CD4-positive, alpha-beta memory T cell (primary cell): Measurements from ENCODE around the gene LCN2. TPM values are rescaled to one million over a fixed set of nuclear protein-coding genes. Genes with fewer than 3 reads are reported as not detected.

ENCODE experiments used
- CTCF ChIA-PET: fragments of 350-600 bp; sonication (Branson Sonifier 250); formaldehyde crosslinking; loops from one replicate; lab custom pipeline; 2021; ENCODE audit warnings: inconsistent platforms; ENCODE audit not compliant: partially characterized antibody; lab: Charles Lee
- POLR2A ChIA-PET: fragments of 350-600 bp; sonication (Branson Sonifier 250); formaldehyde crosslinking; loops from one replicate; lab custom pipeline; 2021; ENCODE audit not compliant: partially characterized antibody; lab: Charles Lee
- DNase-seq, 5 donors: peaks; one replicate each; pipeline versions ENCODE4 v3.0.0 to v3.0.0-alpha.2; 2020 to 2022; ENCODE audit warnings: mixed read lengths in 1 of 5
- H3K27ac ChIP-seq: one replicate; pipeline ENCODE4 v1.7.0; 2013; ENCODE audit warnings: low read depth, low read length
- H3K27me3 ChIP-seq: 2 replicates; pipeline ENCODE4 v1.7.0; 2013; ENCODE audit warnings: mild to moderate bottlenecking, low read length, moderate library complexity; ENCODE audit not compliant: insufficient read depth
- H3K36me3 ChIP-seq: 2 replicates; pipeline ENCODE4 v1.7.0; 2013; ENCODE audit warnings: mild to moderate bottlenecking, low read length, moderate library complexity; ENCODE audit not compliant: insufficient read depth
- H3K4me1 ChIP-seq: 2 replicates; pipeline ENCODE4 v1.7.0; 2013; ENCODE audit warnings: mild to moderate bottlenecking, low read length, moderate library complexity; ENCODE audit not compliant: insufficient read depth
- H3K4me3 ChIP-seq, 2 donors: one replicate each; pipeline ENCODE4 v1.7.0; 2013; ENCODE audit warnings: low read length in 2 of 2, mild to moderate bottlenecking in 1 of 2
- H3K9me3 ChIP-seq, 2 donors: one replicate each; pipeline ENCODE4 v1.7.0; 2013; ENCODE audit warnings: low read length in 2 of 2, control low read depth in 1 of 2; ENCODE audit not compliant: control insufficient read depth in 1 of 2
- H3K27ac Mint-ChIP-seq, 7 donors: one replicate each; pipeline ENCODE4 v1.8.0; 2020 to 2021; ENCODE audit warnings: mixed read lengths in 7 of 7, mild to moderate bottlenecking in 6 of 7, inconsistent platforms in 3 of 7, moderate library complexity in 3 of 7
- H3K27me3 Mint-ChIP-seq, 2 donors: one replicate each; pipeline ENCODE4 v1.8.0; 2020 to 2021; ENCODE audit warnings: mixed read lengths in 2 of 2
- H3K36me3 Mint-ChIP-seq, 2 donors: one replicate each; pipeline ENCODE4 v1.8.0; 2020 to 2021; ENCODE audit warnings: mixed read lengths in 2 of 2, inconsistent platforms in 1 of 2, mild to moderate bottlenecking in 1 of 2
- H3K4me1 Mint-ChIP-seq, 4 donors: one replicate each; pipeline ENCODE4 v1.8.0; 2020 to 2021; ENCODE audit warnings: mixed read lengths in 4 of 4, mild to moderate bottlenecking in 1 of 4
- H3K4me3 Mint-ChIP-seq, 8 donors: one replicate each; pipeline ENCODE4 v1.8.0; 2020 to 2021; ENCODE audit warnings: mixed read lengths in 8 of 8, mild to moderate bottlenecking in 7 of 8, moderate library complexity in 6 of 8, inconsistent platforms in 3 of 8
- H3K9me3 Mint-ChIP-seq, 8 donors: one replicate each; pipeline ENCODE4 v1.8.0; 2020 to 2021; ENCODE audit warnings: mixed read lengths in 8 of 8, mild to moderate bottlenecking in 5 of 8, inconsistent platforms in 3 of 8, moderate library complexity in 1 of 8
- intact Hi-C: fragments of 100-400 bp; cut with micrococcal nuclease; formaldehyde crosslinking; loops from one replicate; pipeline ENCODE4 v1.15.1; 2023
- polyA plus RNA-seq, 2 donors: library from polyadenylated mRNA; unstranded; fragments of 300-500 nt; fragmentation: Illumina TruSeq; gene quantifications; one replicate each; pipeline ENCODE4 v1.2.3, GENCODE V29; 2021
- total RNA-seq, 2 experiments: library from RNA; stranded (reverse); gene quantifications; one replicate each; pipeline ENCODE4 v1.2.3, GENCODE V29; 2021

The LCN2 gene
- total and polyA plus RNA-seq, 4 experiments from 2014 or later = not detected

DNA sequence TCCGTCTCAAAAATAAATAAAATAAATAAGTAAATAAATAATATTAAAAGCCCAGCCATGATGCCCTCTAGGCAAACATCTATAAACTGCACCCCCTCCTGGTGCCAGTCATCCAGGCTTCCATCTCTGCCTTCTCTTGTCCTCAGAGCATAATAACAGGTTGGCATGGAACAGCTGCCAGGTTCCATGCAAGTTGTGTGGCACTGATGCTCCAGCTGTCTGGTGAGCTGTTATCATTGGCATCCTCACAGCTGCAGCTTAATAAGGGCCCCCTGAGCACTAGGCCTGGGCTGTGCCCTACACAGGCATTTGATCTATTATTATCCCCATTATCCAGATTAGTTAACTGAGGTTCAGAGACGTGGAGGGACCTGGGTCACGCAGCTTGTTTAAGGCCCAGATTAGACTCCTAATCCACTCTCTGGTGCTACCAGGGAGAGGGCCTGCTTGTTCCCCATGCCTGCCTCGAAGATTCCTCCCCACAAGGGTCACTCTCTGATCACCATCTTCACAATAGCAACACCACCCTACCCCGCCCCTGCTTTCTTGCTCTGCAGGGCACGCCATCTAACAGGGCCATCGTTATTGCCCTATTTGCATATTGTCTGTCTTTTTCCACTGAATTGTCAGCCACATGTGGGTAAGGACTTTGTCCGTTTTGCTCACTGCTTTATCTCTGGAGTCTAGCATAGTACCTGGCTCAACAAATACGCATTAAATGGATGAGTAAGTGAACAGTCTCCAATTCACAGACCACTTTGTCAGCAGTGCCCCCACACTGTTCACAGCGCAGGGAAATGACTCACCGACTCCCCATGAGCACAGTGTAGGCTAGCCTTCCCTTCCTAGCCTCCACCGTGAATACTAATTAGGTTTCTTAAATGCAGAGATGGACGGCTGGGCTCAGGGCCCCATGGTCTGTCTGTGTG, 52.5 kb downstream of the LCN2 start:
- POLR2A ChIA-PET = interaction anchor here (0.6 to 1.8 kb wide), 3 partner anchors 9 to 1588 kb away, joined by 3 to 5 read pairs (median 4); partner anchors contain the start of gene CIZ1
- Histone ChIP-seq H3K9me3 (no peaks in the 10 kb centered on the region), H3K36me3 (no peaks in the 10 kb centered on the region), H3K4me1 (peaks cover 13% of the 10 kb centered on the region), H3K27ac (no peak overlapping the region), H3K4me3 (no peak overlapping the region), H3K27me3 (no peaks in the 10 kb centered on the region)
- H3K36me3 Mint-ChIP-seq = no peaks in the 10 kb centered on the region
- H3K27me3 Mint-ChIP-seq = peaks cover 2 to 4% of the 10 kb centered on the region in 2 donors
- intact Hi-C loops = no loop called here
- CTCF ChIA-PET = no interaction called here
- DNase-seq = no peak
- peak overlapping the region in 2 of 8 donors; percentile 25 to 73 for H3K4me3 Mint-ChIP-seq
- H3K27ac Mint-ChIP-seq = no peak overlapping the region
- no peaks in the 10 kb centered on the region for H3K9me3 Mint-ChIP-seq
- peaks cover 0 to 13% (median 6%) of the 10 kb centered on the region in 4 donors for H3K4me1 Mint-ChIP-seq

DNA sequence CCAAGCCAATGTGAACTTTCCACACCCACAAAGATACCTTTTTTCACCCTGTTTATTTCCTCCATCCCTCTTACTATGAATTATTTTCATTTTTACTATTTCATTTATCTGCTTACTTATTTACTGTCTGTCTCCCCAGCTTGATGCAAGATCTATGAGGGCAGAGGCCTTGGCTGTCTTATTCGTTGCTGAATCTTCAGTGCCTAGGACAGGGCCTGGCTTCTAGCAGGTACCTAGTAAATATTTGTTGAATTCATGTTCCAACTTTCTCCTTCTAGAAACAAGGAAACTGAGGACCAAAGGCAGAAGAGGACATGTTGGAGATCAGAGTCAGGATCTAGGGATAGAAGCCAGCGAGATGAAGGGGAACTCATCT, 53.4 kb downstream of the LCN2 start:
- Histone ChIP-seq H3K9me3 (no peaks in the 10 kb centered on the region), H3K4me1 (peaks cover 13% of the 10 kb centered on the region), H3K27ac (no peak overlapping the region), H3K4me3 (peak overlapping the region in 1 of 2 donors; percentile 60), H3K36me3 (no peaks in the 10 kb centered on the region), H3K27me3 (no peaks in the 10 kb centered on the region)
- H3K27ac Mint-ChIP-seq = peak overlapping the region; percentile 53 to 94 (median 68)
- intact Hi-C loops = loop anchor here (1.0 kb wide), 4 partner anchors 11 to 48 kb away; partner anchors contain the start of genes BBLN and CIZ1
- H3K4me1 Mint-ChIP-seq = peaks cover 0 to 13% (median 6%) of the 10 kb centered on the region in 4 donors
- peaks cover 4% of the 10 kb centered on the region in 2 donors for H3K27me3 Mint-ChIP-seq
- no peak for DNase-seq
- ChIA-PET POLR2A (interaction anchor here (0.6 to 1.8 kb wide), 2 partner anchors 10 to 1587 kb away, joined by 3 to 5 read pairs; no protein-coding TSS in a partner anchor), CTCF (no interaction called here)
- no peaks in the 10 kb centered on the region for H3K9me3 Mint-ChIP-seq
- peak overlapping the region; percentile 72 to 83 (median 80) for H3K4me3 Mint-ChIP-seq
- no peaks in the 10 kb centered on the region for H3K36me3 Mint-ChIP-seq

Other genes starting within 250 kb of the LCN2 start
- 100 to 1,000 TPM; 125 to 127 TPM for gene ST6GALNAC6, start 249.8 kb upstream of the LCN2 start, total RNA-seq
- gene ST6GALNAC6, start 249.8 kb upstream of the LCN2 start, polyA plus RNA-seq = 10 to 100 TPM; 45.2 to 45.6 TPM
- 10 to 100 TPM; 35.7 to 38.1 TPM for gene ST6GALNAC4, start 232.4 kb upstream of the LCN2 start, total RNA-seq
- 10 to 100 TPM; 10.2 to 18.5 TPM for gene ST6GALNAC4, start 232.4 kb upstream of the LCN2 start, polyA plus RNA-seq
- 1 to 10 TPM in 1 of 2 experiments, under 1 TPM in 1; 0.72 to 1.8 TPM for gene PIP5KL1, start 218.7 kb upstream of the LCN2 start, total RNA-seq
- under 1 TPM; 0.26 to 0.79 TPM for gene PIP5KL1, start 218.7 kb upstream of the LCN2 start, polyA plus RNA-seq
- 10 to 100 TPM; 37.0 to 39.7 TPM for gene DPM2, start 211.6 kb upstream of the LCN2 start, total RNA-seq
- 10 to 100 TPM; 41.0 to 43.1 TPM for gene DPM2, start 211.6 kb upstream of the LCN2 start, polyA plus RNA-seq
- 100 to 1,000 TPM; 516 to 550 TPM for gene EEIG1, start 168.5 kb upstream of the LCN2 start, total RNA-seq
- 100 to 1,000 TPM in 1 of 2 donors, 10 to 100 TPM in 1; 95.4 to 205 TPM for gene EEIG1, start 168.5 kb upstream of the LCN2 start, polyA plus RNA-seq
- 10 to 100 TPM; 13.3 to 13.8 TPM for gene NAIF1, start 82.1 kb upstream of the LCN2 start, total RNA-seq
- gene NAIF1, start 82.1 kb upstream of the LCN2 start, polyA plus RNA-seq = 10 to 100 TPM; 11.3 to 15.2 TPM
- gene SLC25A25, start 81.2 kb upstream of the LCN2 start, total RNA-seq = 10 to 100 TPM; 22.0 to 26.9 TPM
- 10 to 100 TPM; 13.4 to 17.6 TPM for gene SLC25A25, start 81.2 kb upstream of the LCN2 start, polyA plus RNA-seq
- gene PTGES2, start 21.7 kb upstream of the LCN2 start, total RNA-seq = 10 to 100 TPM; 51.8 to 57.9 TPM
- 10 to 100 TPM; 47.5 to 48.8 TPM for gene PTGES2, start 21.7 kb upstream of the LCN2 start, polyA plus RNA-seq
- gene BBLN, start 10.8 kb downstream of the LCN2 start, total RNA-seq = 10 to 100 TPM; 47.8 to 50.5 TPM
- gene BBLN, start 10.8 kb downstream of the LCN2 start, polyA plus RNA-seq = 100 to 1,000 TPM; 110 to 136 TPM
- 100 to 1,000 TPM; 156 to 165 TPM for gene CIZ1, start 42.1 kb downstream of the LCN2 start, total RNA-seq
- gene CIZ1, start 42.1 kb downstream of the LCN2 start, polyA plus RNA-seq = 10 to 100 TPM in 1 of 2 donors, 1 to 10 TPM in 1; 3.1 to 38.9 TPM
- gene DNM1, start 53.9 kb downstream of the LCN2 start, total RNA-seq = 1 to 10 TPM; 1.4 to 2.2 TPM
- not detected for gene DNM1, start 53.9 kb downstream of the LCN2 start, polyA plus RNA-seq
- 10 to 100 TPM; 76.4 to 82.4 TPM for gene GOLGA2, start 126.6 kb downstream of the LCN2 start, total RNA-seq
- 10 to 100 TPM in 1 of 2 donors, 1 to 10 TPM in 1; 1.4 to 10.5 TPM for gene GOLGA2, start 126.6 kb downstream of the LCN2 start, polyA plus RNA-seq
- 10 to 100 TPM; 11.5 to 14.9 TPM for gene SWI5, start 126.8 kb downstream of the LCN2 start, total RNA-seq
- gene SWI5, start 126.8 kb downstream of the LCN2 start, polyA plus RNA-seq = 10 to 100 TPM; 25.5 to 30.7 TPM
- 10 to 100 TPM; 19.6 to 19.8 TPM for gene TRUB2, start 173.0 kb downstream of the LCN2 start, total RNA-seq
- gene TRUB2, start 173.0 kb downstream of the LCN2 start, polyA plus RNA-seq = 10 to 100 TPM; 22.8 to 27.4 TPM
- 10 to 100 TPM; 50.0 to 51.3 TPM for gene COQ4, start 173.4 kb downstream of the LCN2 start, total RNA-seq
- gene COQ4, start 173.4 kb downstream of the LCN2 start, polyA plus RNA-seq = 10 to 100 TPM; 34.8 to 42.6 TPM
- gene SLC27A4, start 191.1 kb downstream of the LCN2 start, total RNA-seq = 10 to 100 TPM; 13.9 to 16.3 TPM
- gene SLC27A4, start 191.1 kb downstream of the LCN2 start, polyA plus RNA-seq = 1 to 10 TPM; 5.4 to 8.6 TPM
- 10 to 100 TPM; 44.1 to 45.5 TPM for gene URM1, start 221.9 kb downstream of the LCN2 start, total RNA-seq
- 10 to 100 TPM; 50.5 to 50.8 TPM for gene URM1, start 221.9 kb downstream of the LCN2 start, polyA plus RNA-seq